Measurements from ENCODE around the gene CELF4. TPM values are rescaled to one million over a fixed set of nuclear protein-coding genes. Genes with fewer than 3 reads are reported as not detected.
A peak's percentile ranks its signal among the peaks of the same experiment; 100 is the strongest.

Gene CELF4
- total RNA-seq, 6 donors from 2014 or later = 0.15 to 1.4 (median 0.81) TPM; not detected in 1

DNA sequence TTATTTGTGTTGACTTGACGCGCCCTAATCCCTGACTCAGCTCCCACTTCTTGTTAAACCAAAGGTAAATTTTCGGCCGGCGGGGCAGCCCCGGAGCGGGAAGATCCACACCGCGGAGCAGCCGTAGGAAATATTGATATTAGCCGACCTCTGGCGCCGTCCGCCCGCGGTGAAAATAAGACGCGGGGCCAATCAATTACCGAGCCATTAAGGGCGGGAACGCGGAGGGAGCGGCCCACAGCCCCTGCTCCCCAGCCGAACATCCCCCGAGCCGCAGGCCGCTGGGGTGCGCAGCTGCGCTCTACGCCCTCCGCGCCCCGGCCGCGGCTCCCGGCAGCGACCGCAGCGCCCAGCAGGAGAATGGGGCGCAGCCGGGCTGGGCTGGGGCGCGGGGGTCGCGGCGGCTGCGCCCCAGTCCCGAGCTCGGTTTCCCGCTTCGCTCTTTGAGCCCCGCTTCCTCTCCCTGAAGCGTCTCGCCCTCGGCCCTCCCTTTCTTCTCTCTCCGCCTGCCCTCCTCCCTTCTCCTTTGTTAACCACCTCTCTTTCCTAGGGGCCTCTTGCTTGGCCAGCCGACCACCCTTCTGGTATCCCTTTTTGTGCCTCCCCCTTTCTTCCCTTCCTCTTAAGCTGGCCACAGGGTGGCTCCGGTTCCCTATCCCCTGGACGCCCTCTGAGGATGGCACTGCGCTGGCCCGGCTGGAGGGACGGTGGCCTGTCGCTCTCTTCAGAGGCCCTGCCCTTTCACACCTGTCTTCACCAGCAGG, 40.9 kb downstream of the CELF4 start:
- Histone ChIP-seq H3K36me3 (no peaks in the 10 kb centered on the region), H3K27ac (no peak overlapping the region), H3K4me1 (peaks cover 0 to 7% (median 0%) of the 10 kb centered on the region in 4 donors), H3K27me3 (peaks cover 0 to 21% (median 6%) of the 10 kb centered on the region in 4 donors), H3K9me3 (no peaks in the 10 kb centered on the region), H3K4me3 (no peak overlapping the region)
- peak in 1 of 2 donors; percentile 28 for ATAC-seq (ENCODE audit: low FRiP score in 2 of 2)
- DNase-seq = no peak
- WGBS, 2 donors = 10 to 15% methylated on average over 34 to 41 of the region's 63 CpGs
- TF ChIP-seq POLR2A (IDR thresholded peaks at IDR 0.05) (no peak), EP300 (IDR thresholded peaks at IDR 0.05) (no peak), POLR2AphosphoS5 (IDR thresholded peaks at IDR 0.05) (no peak)
- TF ChIP-seq, protein P1, sequence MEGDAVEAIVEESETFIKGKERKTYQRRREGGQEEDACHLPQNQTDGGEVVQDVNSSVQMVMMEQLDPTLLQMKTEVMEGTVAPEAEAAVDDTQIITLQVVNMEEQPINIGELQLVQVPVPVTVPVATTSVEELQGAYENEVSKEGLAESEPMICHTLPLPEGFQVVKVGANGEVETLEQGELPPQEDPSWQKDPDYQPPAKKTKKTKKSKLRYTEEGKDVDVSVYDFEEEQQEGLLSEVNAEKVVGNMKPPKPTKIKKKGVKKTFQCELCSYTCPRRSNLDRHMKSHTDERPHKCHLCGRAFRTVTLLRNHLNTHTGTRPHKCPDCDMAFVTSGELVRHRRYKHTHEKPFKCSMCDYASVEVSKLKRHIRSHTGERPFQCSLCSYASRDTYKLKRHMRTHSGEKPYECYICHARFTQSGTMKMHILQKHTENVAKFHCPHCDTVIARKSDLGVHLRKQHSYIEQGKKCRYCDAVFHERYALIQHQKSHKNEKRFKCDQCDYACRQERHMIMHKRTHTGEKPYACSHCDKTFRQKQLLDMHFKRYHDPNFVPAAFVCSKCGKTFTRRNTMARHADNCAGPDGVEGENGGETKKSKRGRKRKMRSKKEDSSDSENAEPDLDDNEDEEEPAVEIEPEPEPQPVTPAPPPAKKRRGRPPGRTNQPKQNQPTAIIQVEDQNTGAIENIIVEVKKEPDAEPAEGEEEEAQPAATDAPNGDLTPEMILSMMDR (IDR thresholded peaks at IDR 0.05) = no peak

DNA sequence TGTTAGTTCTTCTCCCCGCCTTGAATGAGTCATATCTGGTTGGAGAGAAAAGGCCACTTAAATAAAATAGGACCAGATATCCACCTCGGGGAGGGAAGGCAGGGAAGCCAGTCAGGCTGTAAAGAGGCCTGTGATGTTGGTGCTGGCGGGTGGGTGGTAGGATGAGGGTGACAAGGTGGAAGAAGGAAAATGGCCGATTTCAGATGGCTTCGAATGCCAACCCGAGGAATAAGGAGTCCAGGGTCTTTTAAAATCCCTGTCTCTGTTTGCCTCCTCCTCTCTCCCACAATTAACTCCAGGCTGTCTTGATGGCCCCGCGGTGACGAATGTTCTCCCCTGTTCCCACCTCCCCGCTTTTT, 41.5 kb downstream of the CELF4 start:
- Histone ChIP-seq H3K36me3 (no peaks in the 10 kb centered on the region), H3K9me3 (no peaks in the 10 kb centered on the region), H3K27me3 (peaks cover 0 to 21% (median 6%) of the 10 kb centered on the region in 4 donors), H3K4me3 (no peak overlapping the region), H3K4me1 (peaks cover 0 to 7% (median 0%) of the 10 kb centered on the region in 4 donors), H3K27ac (no peak overlapping the region)
- no peak for ATAC-seq (ENCODE audit: low FRiP score in 2 of 2)
- TF ChIP-seq, protein P1 (IDR thresholded peaks at IDR 0.05) = no peak
- TF ChIP-seq EP300 (IDR thresholded peaks at IDR 0.05) = no peak
- no peak for TF ChIP-seq POLR2A (IDR thresholded peaks at IDR 0.05)
- no peak for TF ChIP-seq POLR2AphosphoS5 (IDR thresholded peaks at IDR 0.05)
- WGBS, 2 donors = 52% methylated on average over 10 of the region's 10 CpGs
- no peak for DNase-seq

DNA sequence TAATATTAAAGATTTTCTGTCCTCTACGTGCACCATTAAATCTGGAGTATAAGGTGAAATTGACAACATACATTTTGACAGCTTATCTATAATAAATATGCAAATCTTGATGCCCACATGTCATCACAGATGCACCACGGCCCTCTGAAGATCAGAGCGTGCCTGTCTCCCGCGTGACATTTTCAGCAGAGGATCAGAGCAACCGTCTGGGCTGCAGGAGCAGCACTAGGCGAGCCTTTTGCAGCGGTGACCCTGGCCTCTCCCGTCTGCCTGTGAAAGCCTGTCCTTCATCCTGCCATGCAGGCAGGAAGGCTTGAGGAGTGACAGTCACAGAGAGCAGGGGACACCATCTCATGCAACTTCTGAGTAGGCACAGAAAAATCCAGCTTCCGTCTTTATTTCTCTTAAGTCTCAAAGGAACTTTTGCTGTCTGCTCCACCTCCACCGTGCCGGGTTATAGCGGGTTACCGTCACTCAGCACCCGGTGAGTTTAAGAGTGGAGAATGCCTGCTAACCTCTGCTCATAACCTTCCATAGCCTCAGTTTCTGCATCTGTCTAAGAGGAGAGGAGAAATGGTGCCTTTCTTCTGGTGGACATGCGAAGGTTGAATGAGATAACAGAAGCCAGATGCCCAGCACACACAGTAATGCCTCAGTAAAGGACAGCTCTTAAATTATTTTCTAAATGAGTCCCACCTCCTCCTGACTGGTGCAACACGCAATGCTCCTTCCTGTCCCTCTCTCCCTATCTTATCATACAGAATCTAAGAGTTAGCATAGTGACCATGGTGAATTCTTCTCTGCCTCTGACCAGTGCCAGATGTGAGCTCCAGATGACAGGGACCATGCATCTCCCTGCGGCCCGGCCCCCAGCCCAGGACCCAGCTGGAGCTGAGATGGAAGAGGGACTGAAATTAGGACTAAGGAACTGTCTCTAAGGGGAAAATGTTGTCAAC, 43.8 kb downstream of the CELF4 start:
- TF ChIP-seq POLR2AphosphoS5 (IDR thresholded peaks at IDR 0.05) (no peak), EP300 (IDR thresholded peaks at IDR 0.05) (no peak), POLR2A (IDR thresholded peaks at IDR 0.05) (no peak)
- TF ChIP-seq, protein P1 (IDR thresholded peaks at IDR 0.05) = no peak
- Histone ChIP-seq H3K27me3 (peaks cover 0 to 21% (median 6%) of the 10 kb centered on the region in 4 donors), H3K36me3 (no peaks in the 10 kb centered on the region), H3K4me3 (no peak overlapping the region), H3K4me1 (peaks cover 0 to 7% (median 0%) of the 10 kb centered on the region in 4 donors), H3K9me3 (no peaks in the 10 kb centered on the region), H3K27ac (no peak overlapping the region)
- DNase-seq (no peak), ATAC-seq (ENCODE audit: low FRiP score in 2 of 2) (no peak)
- WGBS, 2 donors = 64 to 68% methylated on average over 15 to 19 of the region's 19 CpGs

DNA sequence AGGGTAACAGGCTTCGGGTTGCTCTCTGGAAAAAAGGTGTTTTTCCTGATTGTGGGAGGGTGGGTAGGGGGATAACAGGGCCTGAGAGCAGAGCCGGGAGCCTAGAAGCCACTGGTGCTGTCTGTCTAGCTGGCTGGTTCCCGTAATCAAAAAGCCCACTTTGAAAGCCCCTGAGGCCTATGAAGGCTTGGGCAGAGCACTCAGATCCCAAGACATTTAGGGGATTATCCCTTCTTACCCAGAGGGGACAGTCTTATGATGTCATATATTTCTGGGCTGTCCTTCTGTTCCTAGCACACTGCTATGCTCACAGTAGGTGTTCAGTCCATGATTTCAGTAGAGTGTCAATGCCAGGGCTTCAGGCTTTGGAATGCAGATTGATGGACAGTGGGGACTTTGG, 45.1 kb downstream of the CELF4 start:
- Histone ChIP-seq H3K27ac (no peak overlapping the region), H3K27me3 (peaks cover 0 to 19% (median 5%) of the 10 kb centered on the region in 4 donors), H3K36me3 (no peaks in the 10 kb centered on the region), H3K4me1 (peaks cover 0 to 7% (median 0%) of the 10 kb centered on the region in 4 donors), H3K4me3 (no peak overlapping the region), H3K9me3 (no peaks in the 10 kb centered on the region)
- WGBS, 2 donors = 67 to 84% methylated on average over 3 of the region's 3 CpGs
- no peak for DNase-seq
- TF ChIP-seq POLR2A (IDR thresholded peaks at IDR 0.05) (no peak), EP300 (IDR thresholded peaks at IDR 0.05) (no peak), POLR2AphosphoS5 (IDR thresholded peaks at IDR 0.05) (no peak)
- TF ChIP-seq, protein P1 (IDR thresholded peaks at IDR 0.05) = no peak
- no peak for ATAC-seq (ENCODE audit: low FRiP score in 2 of 2)

Data from upper lobe of left lung (tissue), 6 donors.